Body of pancreas (tissue), 4 donors: Measurements from ENCODE around the gene NCBP2L. TPM values are rescaled to one million over a fixed set of nuclear protein-coding genes. Genes with fewer than 3 reads are reported as not detected.

ENCODE experiments used
- ATAC-seq: fragments of 150-250 bp; one replicate; pipeline ENCODE4 v1.9.1; 2016
- DNase-seq, 4 donors: peaks; one replicate each; pipeline ENCODE4 v3.0.0-alpha.2; 2019
- H3K27ac ChIP-seq, 4 donors: fragments of 200-600 bp; sonication (generic); 1 replicate in 3 of 4; 2 replicates in 1 of 4; pipeline versions ENCODE4 v1.5.1 to v1.6.1; 2016 to 2019; ENCODE audit warnings: mild to moderate bottlenecking in 1 of 4, mixed read lengths in 1 of 4, moderate library complexity in 1 of 4
- H3K27me3 ChIP-seq, 2 donors: fragments of 200-600 bp; sonication (generic); one replicate each; pipeline ENCODE4 v1.6.0; 2016; ENCODE audit warnings: mild to moderate bottlenecking in 1 of 2
- H3K36me3 ChIP-seq, 2 donors: fragments of 200-600 bp; sonication (generic); replicated peaks in 1 of 2; 2 replicates each; pipeline ENCODE4 v1.5.1; 2016; ENCODE audit warnings: low read depth in 2 of 2; ENCODE audit not compliant: insufficient read depth in 1 of 2
- H3K4me1 ChIP-seq: fragments of 200-600 bp; sonication (generic); one replicate; pipeline ENCODE4 v1.6.0; 2016
- H3K4me3 ChIP-seq, 2 donors: fragments of 200-600 bp; sonication (generic); 1 replicate in 1 of 2; 2 replicates in 1 of 2; pipeline ENCODE4 v1.5.1; 2016 to 2019
- H3K9me3 ChIP-seq, 3 donors: fragments of 200-600 bp; sonication (generic); 1 replicate in 2 of 3; 2 replicates in 1 of 3; pipeline ENCODE4 v1.5.1; 2016
- POLR2A ChIP-seq, 3 donors: fragments of 450-650 bp; IDR thresholded peaks; one replicate each; pipeline ENCODE4 v1.6.1; 2016; ENCODE audit warnings: antibody characterized with exemption in 3 of 3, mild to moderate bottlenecking in 2 of 3
- WGBS, 2 donors: methylation state at CpG; one replicate each; pipeline ENCODE4 v1.1.5; 2017; 5-methylcytosine and 5-hydroxymethylcytosine counted together
- intact Hi-C: fragments of 100-400 bp; cut with DNase I; formaldehyde crosslinking; loops from one replicate; pipeline ENCODE4 v1.15.1; 2023
- total RNA-seq, 2 donors: library from RNA; depleted of rRNA; stranded (reverse); fragments of >200 nt; gene quantifications; one replicate each; pipeline ENCODE4 v1.1.0, GENCODE V29; 2016
- TF ChIP-seq, protein P1 (sequence below), 7 experiments: fragments of 450-650 bp in 4 of 7; fragments of 200-600 bp in 3 of 7; sonication (generic) in 3 of 7; IDR thresholded peaks; one replicate each; pipeline ENCODE4 v1.5.1; 2016 to 2019; ENCODE audit warnings: antibody characterized with exemption in 7 of 7

The NCBP2L gene
- total RNA-seq, 2 donors from 2014 or later: not detected

DNA sequence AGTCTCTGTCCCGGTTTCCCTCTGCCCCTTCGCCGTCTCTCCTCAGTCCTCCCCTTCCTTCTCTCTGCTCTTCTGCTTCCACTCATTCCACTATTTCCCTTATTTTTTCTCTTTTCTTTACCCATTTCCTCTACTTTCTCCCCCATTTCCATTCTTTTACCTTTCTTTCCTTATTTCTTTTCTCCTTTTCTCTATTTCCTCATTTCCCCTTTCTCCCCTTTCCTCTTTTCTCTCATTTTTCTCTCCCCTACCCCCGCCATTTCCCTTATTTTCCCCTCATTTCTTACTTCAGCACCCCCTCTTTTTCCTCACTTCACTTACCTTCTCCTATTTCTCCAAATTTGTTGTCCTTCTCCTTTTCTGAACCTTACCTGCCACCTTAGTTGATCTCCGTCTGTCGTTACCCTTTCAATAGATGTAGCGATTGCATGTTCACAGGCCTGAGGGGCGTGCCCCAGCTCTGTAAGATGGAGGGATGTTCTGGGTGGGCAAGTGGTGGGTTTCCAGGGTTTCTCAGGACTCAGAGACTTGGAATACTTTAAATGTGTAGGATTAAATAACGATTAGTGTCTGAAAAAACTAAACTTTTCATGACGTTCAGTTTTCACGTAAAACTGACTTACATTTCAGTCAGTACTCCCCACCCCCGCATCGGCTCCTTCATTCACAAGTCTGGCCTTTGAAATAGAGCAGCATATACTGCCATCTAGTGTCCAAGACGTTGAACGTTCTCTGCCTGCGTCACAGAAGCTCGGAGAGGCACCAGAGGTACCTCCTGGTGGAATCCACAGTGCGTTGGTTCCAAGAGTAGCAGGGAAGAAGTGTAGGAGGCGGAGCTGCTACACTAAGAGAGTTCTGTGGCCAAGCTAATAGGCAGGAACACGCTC, 641 bp upstream of the NCBP2L start:
- Histone ChIP-seq H3K27me3 (no peaks in the 10 kb centered on the region), H3K4me1 (peaks cover 29% of the 10 kb centered on the region), H3K9me3 (no peaks in the 10 kb centered on the region), H3K36me3 (no peaks in the 10 kb centered on the region), H3K4me3 (no peak overlapping the region), H3K27ac (peak overlapping the region in 3 of 4 donors; percentile 84 to 89 (median 87))
- ATAC-seq (peak; percentile 64), DNase-seq (peak; percentile 80 to 90 (median 86))
- TF ChIP-seq, protein P1, sequence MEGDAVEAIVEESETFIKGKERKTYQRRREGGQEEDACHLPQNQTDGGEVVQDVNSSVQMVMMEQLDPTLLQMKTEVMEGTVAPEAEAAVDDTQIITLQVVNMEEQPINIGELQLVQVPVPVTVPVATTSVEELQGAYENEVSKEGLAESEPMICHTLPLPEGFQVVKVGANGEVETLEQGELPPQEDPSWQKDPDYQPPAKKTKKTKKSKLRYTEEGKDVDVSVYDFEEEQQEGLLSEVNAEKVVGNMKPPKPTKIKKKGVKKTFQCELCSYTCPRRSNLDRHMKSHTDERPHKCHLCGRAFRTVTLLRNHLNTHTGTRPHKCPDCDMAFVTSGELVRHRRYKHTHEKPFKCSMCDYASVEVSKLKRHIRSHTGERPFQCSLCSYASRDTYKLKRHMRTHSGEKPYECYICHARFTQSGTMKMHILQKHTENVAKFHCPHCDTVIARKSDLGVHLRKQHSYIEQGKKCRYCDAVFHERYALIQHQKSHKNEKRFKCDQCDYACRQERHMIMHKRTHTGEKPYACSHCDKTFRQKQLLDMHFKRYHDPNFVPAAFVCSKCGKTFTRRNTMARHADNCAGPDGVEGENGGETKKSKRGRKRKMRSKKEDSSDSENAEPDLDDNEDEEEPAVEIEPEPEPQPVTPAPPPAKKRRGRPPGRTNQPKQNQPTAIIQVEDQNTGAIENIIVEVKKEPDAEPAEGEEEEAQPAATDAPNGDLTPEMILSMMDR (IDR thresholded peaks at IDR 0.05): peak; percentile 42 to 90 (median 71)
- no peak for TF ChIP-seq POLR2A (IDR thresholded peaks at IDR 0.05)
- 4 to 9% methylated on average over 14 to 20 of the region's 20 CpGs for WGBS, 2 donors
- intact Hi-C loops: loop anchor here (10.0 kb wide), 1 partner anchor 102 kb away; no protein-coding TSS in a partner anchor

- Histone ChIP-seq H3K27ac (no peak overlapping the region), H3K27me3 (no peaks in the 10 kb centered on the region), H3K4me1 (peaks cover 18% of the 10 kb centered on the region), H3K36me3 (no peaks in the 10 kb centered on the region), H3K4me3 (no peak overlapping the region), H3K9me3 (no peaks in the 10 kb centered on the region)
- WGBS, 2 donors: 96 to 97% methylated on average over 6 to 7 of the region's 9 CpGs
- intact Hi-C loops: no loop called here
- no peak for ATAC-seq
- TF ChIP-seq POLR2A (IDR thresholded peaks at IDR 0.05): no peak
- TF ChIP-seq, protein P1 (IDR thresholded peaks at IDR 0.05): no peak
- DNase-seq: no peak
Observed at GRCh38 chrX:107780525-107780924, 3.0 kb downstream of the NCBP2L start.

DNA sequence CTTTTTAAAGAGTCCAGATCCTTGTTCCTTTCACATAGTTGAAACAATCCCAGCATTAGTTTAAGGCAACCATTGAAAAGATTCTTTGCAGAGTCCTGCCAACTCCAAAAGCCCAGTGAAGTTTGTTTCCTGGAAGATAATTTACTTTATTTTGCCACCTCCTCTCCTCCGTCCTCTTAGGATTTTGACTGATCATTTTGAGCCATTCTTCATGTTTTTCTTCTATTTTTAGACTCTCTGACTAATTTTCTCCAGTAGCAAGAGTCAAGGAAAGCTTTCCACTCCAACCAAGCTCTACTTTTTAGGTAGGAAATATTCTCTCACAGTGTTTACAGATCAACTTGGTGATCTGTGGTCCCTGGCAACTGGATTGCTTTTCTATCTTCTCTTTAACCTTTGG, 10.3 kb downstream of the NCBP2L start:
- Histone ChIP-seq H3K27me3 (no peaks in the 10 kb centered on the region), H3K27ac (no peak overlapping the region), H3K9me3 (no peaks in the 10 kb centered on the region), H3K4me3 (no peak overlapping the region), H3K4me1 (no peaks in the 10 kb centered on the region), H3K36me3 (no peaks in the 10 kb centered on the region)
- 33 to 47% methylated on average over 1 of the region's 1 CpG for WGBS, 2 donors
- no peak for TF ChIP-seq POLR2A (IDR thresholded peaks at IDR 0.05)
- TF ChIP-seq, protein P1 (IDR thresholded peaks at IDR 0.05): no peak
- no peak for ATAC-seq
- no peak for DNase-seq
- intact Hi-C loops: no loop called here

- 78 to 100% methylated on average over 1 of the region's 1 CpG for WGBS, 2 donors
- H3K4me3 ChIP-seq: no peak overlapping the region
Observed at GRCh38 chrX:107804427-107804826, 26.9 kb downstream of the NCBP2L start.

More at GRCh38 chrX:107804427-107804826, 26.9 kb downstream of the NCBP2L start:
- ATAC-seq (no peak), DNase-seq (no peak)
- no peaks in the 10 kb centered on the region for H3K27me3 ChIP-seq
- H3K4me1 ChIP-seq: no peaks in the 10 kb centered on the region
- intact Hi-C loops: no loop called here
- no peaks in the 10 kb centered on the region for H3K36me3 ChIP-seq
- H3K9me3 ChIP-seq: no peaks in the 10 kb centered on the region
- TF ChIP-seq POLR2A (IDR thresholded peaks at IDR 0.05): no peak
- TF ChIP-seq, protein P1 (IDR thresholded peaks at IDR 0.05): no peak
- H3K27ac ChIP-seq: no peak overlapping the region
